ENCODE measurements around the gene FHDC1. TPM values are rescaled to one million over a fixed set of nuclear protein-coding genes. Genes with fewer than 3 reads are reported as not detected.

The FHDC1 gene
- total RNA-seq, 4 donors from 2014 or later, result 21.9 to 39.6 (median 28.7) TPM

DNA sequence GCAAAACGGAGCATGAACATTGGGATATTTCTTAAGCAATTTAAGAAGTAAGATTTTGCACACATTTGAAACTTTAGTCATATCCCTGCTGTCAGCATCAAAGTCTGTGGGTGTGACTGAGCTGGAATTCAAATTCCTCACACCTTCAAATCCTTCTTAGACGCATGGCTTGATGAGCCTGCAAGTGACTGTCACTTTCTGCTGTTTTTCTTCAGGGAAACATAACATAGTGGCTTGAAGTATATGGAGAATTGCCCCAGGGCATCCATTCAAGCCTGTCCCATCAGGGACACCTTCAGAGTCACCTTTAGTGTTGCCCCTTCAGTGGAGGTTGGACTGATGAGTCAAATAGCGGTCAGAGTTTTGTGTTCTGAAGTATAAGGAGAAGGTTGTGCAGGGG, 17.4 kb downstream of the FHDC1 start:
- TF ChIP-seq POLR2A (IDR thresholded peaks at IDR 0.05) (no peak), POLR2AphosphoS5 (IDR thresholded peaks at IDR 0.05) (no peak), EP300 (IDR thresholded peaks at IDR 0.05) (no peak)
- TF ChIP-seq, protein P1, sequence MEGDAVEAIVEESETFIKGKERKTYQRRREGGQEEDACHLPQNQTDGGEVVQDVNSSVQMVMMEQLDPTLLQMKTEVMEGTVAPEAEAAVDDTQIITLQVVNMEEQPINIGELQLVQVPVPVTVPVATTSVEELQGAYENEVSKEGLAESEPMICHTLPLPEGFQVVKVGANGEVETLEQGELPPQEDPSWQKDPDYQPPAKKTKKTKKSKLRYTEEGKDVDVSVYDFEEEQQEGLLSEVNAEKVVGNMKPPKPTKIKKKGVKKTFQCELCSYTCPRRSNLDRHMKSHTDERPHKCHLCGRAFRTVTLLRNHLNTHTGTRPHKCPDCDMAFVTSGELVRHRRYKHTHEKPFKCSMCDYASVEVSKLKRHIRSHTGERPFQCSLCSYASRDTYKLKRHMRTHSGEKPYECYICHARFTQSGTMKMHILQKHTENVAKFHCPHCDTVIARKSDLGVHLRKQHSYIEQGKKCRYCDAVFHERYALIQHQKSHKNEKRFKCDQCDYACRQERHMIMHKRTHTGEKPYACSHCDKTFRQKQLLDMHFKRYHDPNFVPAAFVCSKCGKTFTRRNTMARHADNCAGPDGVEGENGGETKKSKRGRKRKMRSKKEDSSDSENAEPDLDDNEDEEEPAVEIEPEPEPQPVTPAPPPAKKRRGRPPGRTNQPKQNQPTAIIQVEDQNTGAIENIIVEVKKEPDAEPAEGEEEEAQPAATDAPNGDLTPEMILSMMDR (IDR thresholded peaks at IDR 0.05), result no peak
- Histone ChIP-seq H3K27me3 (no peaks in the 10 kb centered on the region), H3K27ac (no peak overlapping the region), H3K36me3 (peaks cover 15% of the 10 kb centered on the region), H3K9me3 (no peaks in the 10 kb centered on the region), H3K4me1 (peaks cover 7% of the 10 kb centered on the region), H3K4me3 (no peak overlapping the region)
- no peak for DNase-seq (ENCODE audit: low spot score in 2 of 2)
- 90% methylated on average over 3 of the region's 3 CpGs for WGBS

GRCh38 chr4:152954741-152955140, 18.6 kb downstream of the FHDC1 start:
- 83% methylated on average over 1 of the region's 1 CpG for WGBS
- Histone ChIP-seq H3K9me3 (no peaks in the 10 kb centered on the region), H3K27ac (no peak overlapping the region), H3K27me3 (no peaks in the 10 kb centered on the region), H3K36me3 (peaks cover 15% of the 10 kb centered on the region), H3K4me1 (peaks cover 7% of the 10 kb centered on the region), H3K4me3 (no peak overlapping the region)
- DNase-seq (ENCODE audit: low spot score in 2 of 2), result no peak
- no peak for TF ChIP-seq EP300 (IDR thresholded peaks at IDR 0.05)
- TF ChIP-seq POLR2AphosphoS5 (IDR thresholded peaks at IDR 0.05), result no peak
- TF ChIP-seq POLR2A (IDR thresholded peaks at IDR 0.05), result no peak
- TF ChIP-seq, protein P1 (IDR thresholded peaks at IDR 0.05), result no peak

DNA sequence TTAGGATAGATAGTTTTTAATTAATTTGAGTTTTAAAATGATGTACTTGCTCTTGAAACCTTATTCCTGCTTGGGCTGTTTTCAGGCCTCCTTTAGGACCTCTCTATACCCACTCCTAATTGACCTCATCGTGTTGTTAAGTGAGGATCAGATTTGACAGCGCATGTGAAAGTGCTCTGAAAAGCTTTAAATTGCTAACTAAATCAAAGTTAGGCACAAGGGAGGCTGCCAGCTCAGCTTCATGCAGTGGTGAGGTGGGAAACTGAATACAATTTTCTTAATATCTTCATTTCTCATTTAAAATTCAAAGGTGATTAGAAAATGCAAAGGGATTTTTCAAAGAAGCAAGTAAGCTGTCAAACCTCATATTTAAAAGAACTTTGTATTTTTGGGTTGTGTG, 20.0 kb downstream of the FHDC1 start:
- H3K27ac ChIP-seq, result no peak overlapping the region
- 84% methylated on average over 2 of the region's 2 CpGs for WGBS
- no peak for DNase-seq (ENCODE audit: low spot score in 2 of 2)
- peaks cover 7% of the 10 kb centered on the region for H3K4me1 ChIP-seq
- no peaks in the 10 kb centered on the region for H3K9me3 ChIP-seq
- H3K4me3 ChIP-seq, result no peak overlapping the region
- H3K36me3 ChIP-seq, result peaks cover 21% of the 10 kb centered on the region
- TF ChIP-seq EP300 (IDR thresholded peaks at IDR 0.05), result no peak
- TF ChIP-seq, protein P1 (IDR thresholded peaks at IDR 0.05), result no peak
- no peak for TF ChIP-seq POLR2A (IDR thresholded peaks at IDR 0.05)
- TF ChIP-seq POLR2AphosphoS5 (IDR thresholded peaks at IDR 0.05), result no peak
- H3K27me3 ChIP-seq, result no peaks in the 10 kb centered on the region

- H3K4me1 ChIP-seq, result peaks cover 7% of the 10 kb centered on the region
- peaks cover 24% of the 10 kb centered on the region for H3K36me3 ChIP-seq
- H3K27ac ChIP-seq, result no peak overlapping the region
- H3K4me3 ChIP-seq, result no peak overlapping the region
- 77% methylated on average over 12 of the region's 12 CpGs for WGBS
- no peak for DNase-seq (ENCODE audit: low spot score in 2 of 2)
- no peaks in the 10 kb centered on the region for H3K27me3 ChIP-seq
- no peak for TF ChIP-seq POLR2A (IDR thresholded peaks at IDR 0.05)
- no peaks in the 10 kb centered on the region for H3K9me3 ChIP-seq
Measured at GRCh38 chr4:152956650-152957436, 20.7 kb downstream of the FHDC1 start.

GRCh38 chr4:152957437-152958171, 21.5 kb downstream of the FHDC1 start:
- H3K4me1 ChIP-seq, result peaks cover 7% of the 10 kb centered on the region
- no peak for DNase-seq (ENCODE audit: low spot score in 2 of 2)
- H3K27me3 ChIP-seq, result no peaks in the 10 kb centered on the region
- H3K4me3 ChIP-seq, result no peak overlapping the region
- no peak for TF ChIP-seq POLR2A (IDR thresholded peaks at IDR 0.05)
- TF ChIP-seq POLR2AphosphoS5 (IDR thresholded peaks at IDR 0.05), result no peak
- no peak for TF ChIP-seq EP300 (IDR thresholded peaks at IDR 0.05)
- TF ChIP-seq, protein P1 (IDR thresholded peaks at IDR 0.05), result no peak
- no peaks in the 10 kb centered on the region for H3K9me3 ChIP-seq
- WGBS, result 67% methylated on average over 11 of the region's 11 CpGs
- no peak overlapping the region for H3K27ac ChIP-seq
- H3K36me3 ChIP-seq, result peaks cover 24% of the 10 kb centered on the region
